Suprapubic skin (tissue), 4 donors: Measurements from ENCODE around the gene GNAI2. TPM values are rescaled to one million over a fixed set of nuclear protein-coding genes. Genes with fewer than 3 reads are reported as not detected.

ENCODE experiments used
- DNase-seq, 2 donors: peaks; one replicate each; pipeline ENCODE4 v3.0.0-alpha.2; 2019; ENCODE audit warnings: low spot score in 2 of 2
- H3K27ac ChIP-seq: fragments of 200-600 bp; sonication (generic); one replicate; pipeline ENCODE4 v1.5.1; 2019
- H3K27me3 ChIP-seq: fragments of 200-600 bp; sonication (generic); one replicate; pipeline ENCODE4 v1.5.1; 2019
- H3K36me3 ChIP-seq: fragments of 200-600 bp; sonication (generic); one replicate; pipeline ENCODE4 v1.5.1; 2019
- H3K4me1 ChIP-seq: fragments of 200-600 bp; sonication (generic); one replicate; pipeline ENCODE4 v1.5.1; 2019
- H3K4me3 ChIP-seq: fragments of 200-600 bp; sonication (generic); one replicate; pipeline ENCODE4 v1.5.1; 2019; ENCODE audit warnings: mild to moderate bottlenecking
- H3K9me3 ChIP-seq: fragments of 200-600 bp; sonication (generic); one replicate; pipeline ENCODE4 v1.5.1; 2019
- CTCF ChIP-seq, 2 donors: fragments of 200-600 bp in 1 of 2; fragments of 450-650 bp in 1 of 2; sonication (generic) in 1 of 2; IDR thresholded peaks; one replicate each; pipeline ENCODE4 v1.5.1; 2016 to 2019; ENCODE audit warnings: antibody characterized with exemption in 2 of 2, mild to moderate bottlenecking in 1 of 2, moderate library complexity in 1 of 2
- EP300 ChIP-seq: sonication (generic); formaldehyde crosslinking; IDR thresholded peaks from one replicate; pipeline ENCODE4 v1.6.1; 2017; ENCODE audit warnings: antibody characterized with exemption
- POLR2A ChIP-seq, 2 donors: fragments of 450-650 bp; IDR thresholded peaks; one replicate each; pipeline ENCODE4 v1.6.1; 2017; ENCODE audit warnings: antibody characterized with exemption in 2 of 2, mild to moderate bottlenecking in 2 of 2, moderate library complexity in 2 of 2
- POLR2AphosphoS5 ChIP-seq, 3 donors: sonication (generic); formaldehyde crosslinking; IDR thresholded peaks; one replicate each; pipeline ENCODE4 v1.6.1; 2017; ENCODE audit warnings: antibody characterized with exemption in 3 of 3
- WGBS: methylation state at CpG from one replicate; pipeline ENCODE4 v1.1.5; 2018; 5-methylcytosine and 5-hydroxymethylcytosine counted together
- total RNA-seq, 4 donors: library from RNA; depleted of rRNA; stranded (reverse); fragments of >200 nt; gene quantifications; one replicate each; pipeline ENCODE4 v1.1.0, GENCODE V29; 2016

The GNAI2 gene
- total RNA-seq, 4 donors from 2014 or later: 70.9 to 91.3 (median 76.7) TPM

GRCh38 chr3:50192124-50192523 is 43.9 kb upstream of the GNAI2 start:
- peaks cover 23% of the 10 kb centered on the region for H3K4me1 ChIP-seq
- H3K27me3 ChIP-seq: peaks cover 40% of the 10 kb centered on the region
- no peak for DNase-seq
- no peak overlapping the region for H3K27ac ChIP-seq
- H3K9me3 ChIP-seq: no peaks in the 10 kb centered on the region
- 90% methylated on average over 6 of the region's 8 CpGs for WGBS
- peaks cover 12% of the 10 kb centered on the region for H3K36me3 ChIP-seq
- no peak overlapping the region for H3K4me3 ChIP-seq
- TF ChIP-seq POLR2A (IDR thresholded peaks at IDR 0.05) (no peak), POLR2AphosphoS5 (IDR thresholded peaks at IDR 0.05) (no peak), EP300 (no peak), CTCF (IDR thresholded peaks at IDR 0.05) (no peak)

DNA sequence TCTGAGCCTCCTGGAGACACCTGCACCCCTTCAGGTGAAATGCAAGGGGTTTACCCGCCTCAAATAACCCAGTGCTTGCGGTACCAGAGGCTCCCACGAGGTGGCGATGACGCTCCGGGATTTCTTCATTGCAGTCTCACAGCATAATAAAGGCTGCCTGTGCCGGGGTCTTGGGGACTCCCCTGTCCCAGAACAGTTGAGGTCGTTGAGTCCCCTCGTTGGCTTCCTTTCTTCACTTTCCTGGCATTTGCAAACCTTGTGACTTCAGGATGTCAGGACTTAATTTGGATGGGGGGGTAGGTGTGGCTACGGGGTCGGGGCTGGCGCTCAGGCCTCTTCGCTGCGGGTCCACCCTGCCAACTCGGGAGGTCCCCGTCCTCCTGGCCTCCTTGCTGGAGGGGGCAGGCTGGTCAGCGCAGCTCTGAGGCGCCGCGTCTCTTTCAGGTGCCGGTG is 43.3 kb upstream of the GNAI2 start:
- no peaks in the 10 kb centered on the region for H3K9me3 ChIP-seq
- H3K36me3 ChIP-seq: peaks cover 8% of the 10 kb centered on the region
- peaks cover 23% of the 10 kb centered on the region for H3K4me1 ChIP-seq
- 29% methylated on average over 12 of the region's 21 CpGs for WGBS
- peak in 1 of 2 donors; percentile 88 for DNase-seq
- no peak for TF ChIP-seq POLR2AphosphoS5 (IDR thresholded peaks at IDR 0.05)
- peak; percentile 67 to 90 for TF ChIP-seq CTCF (IDR thresholded peaks at IDR 0.05)
- no peak for TF ChIP-seq POLR2A (IDR thresholded peaks at IDR 0.05)
- no peak for TF ChIP-seq EP300
- H3K4me3 ChIP-seq: no peak overlapping the region
- peaks cover 40% of the 10 kb centered on the region for H3K27me3 ChIP-seq
- H3K27ac ChIP-seq: no peak overlapping the region

DNA sequence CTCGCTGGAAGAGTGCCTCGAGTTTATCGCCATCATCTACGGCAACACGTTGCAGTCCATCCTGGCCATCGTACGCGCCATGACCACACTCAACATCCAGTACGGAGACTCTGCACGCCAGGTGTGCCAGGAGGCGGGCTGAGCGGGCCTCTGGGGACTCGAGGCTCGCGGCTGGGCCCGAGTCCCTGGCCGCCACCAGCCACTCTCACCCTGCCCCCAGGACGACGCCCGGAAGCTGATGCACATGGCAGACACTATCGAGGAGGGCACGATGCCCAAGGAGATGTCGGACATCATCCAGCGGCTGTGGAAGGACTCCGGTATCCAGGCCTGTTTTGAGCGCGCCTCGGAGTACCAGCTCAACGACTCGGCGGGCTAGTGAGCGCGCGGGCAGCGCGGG is 42.7 kb upstream of the GNAI2 start:
- H3K36me3 ChIP-seq: peaks cover 2% of the 10 kb centered on the region
- no peaks in the 10 kb centered on the region for H3K9me3 ChIP-seq
- H3K4me3 ChIP-seq: no peak overlapping the region
- 40% methylated on average over 4 of the region's 36 CpGs for WGBS
- H3K4me1 ChIP-seq: peaks cover 23% of the 10 kb centered on the region
- no peak for TF ChIP-seq EP300
- TF ChIP-seq POLR2A (IDR thresholded peaks at IDR 0.05): no peak
- TF ChIP-seq POLR2AphosphoS5 (IDR thresholded peaks at IDR 0.05): no peak
- no peak for TF ChIP-seq CTCF (IDR thresholded peaks at IDR 0.05)
- peaks cover 46% of the 10 kb centered on the region for H3K27me3 ChIP-seq
- no peak overlapping the region for H3K27ac ChIP-seq
- no peak for DNase-seq

GRCh38 chr3:50193746-50194127 is 42.3 kb upstream of the GNAI2 start:
- H3K27ac ChIP-seq: no peak overlapping the region
- H3K4me3 ChIP-seq: no peak overlapping the region
- 26% methylated on average over 17 of the region's 34 CpGs for WGBS
- TF ChIP-seq EP300 (no peak), CTCF (IDR thresholded peaks at IDR 0.05) (no peak), POLR2A (IDR thresholded peaks at IDR 0.05) (no peak), POLR2AphosphoS5 (IDR thresholded peaks at IDR 0.05) (no peak)
- no peak for DNase-seq
- H3K27me3 ChIP-seq: peaks cover 50% of the 10 kb centered on the region
- H3K4me1 ChIP-seq: peaks cover 23% of the 10 kb centered on the region
- H3K36me3 ChIP-seq: no peaks in the 10 kb centered on the region
- H3K9me3 ChIP-seq: no peaks in the 10 kb centered on the region

DNA sequence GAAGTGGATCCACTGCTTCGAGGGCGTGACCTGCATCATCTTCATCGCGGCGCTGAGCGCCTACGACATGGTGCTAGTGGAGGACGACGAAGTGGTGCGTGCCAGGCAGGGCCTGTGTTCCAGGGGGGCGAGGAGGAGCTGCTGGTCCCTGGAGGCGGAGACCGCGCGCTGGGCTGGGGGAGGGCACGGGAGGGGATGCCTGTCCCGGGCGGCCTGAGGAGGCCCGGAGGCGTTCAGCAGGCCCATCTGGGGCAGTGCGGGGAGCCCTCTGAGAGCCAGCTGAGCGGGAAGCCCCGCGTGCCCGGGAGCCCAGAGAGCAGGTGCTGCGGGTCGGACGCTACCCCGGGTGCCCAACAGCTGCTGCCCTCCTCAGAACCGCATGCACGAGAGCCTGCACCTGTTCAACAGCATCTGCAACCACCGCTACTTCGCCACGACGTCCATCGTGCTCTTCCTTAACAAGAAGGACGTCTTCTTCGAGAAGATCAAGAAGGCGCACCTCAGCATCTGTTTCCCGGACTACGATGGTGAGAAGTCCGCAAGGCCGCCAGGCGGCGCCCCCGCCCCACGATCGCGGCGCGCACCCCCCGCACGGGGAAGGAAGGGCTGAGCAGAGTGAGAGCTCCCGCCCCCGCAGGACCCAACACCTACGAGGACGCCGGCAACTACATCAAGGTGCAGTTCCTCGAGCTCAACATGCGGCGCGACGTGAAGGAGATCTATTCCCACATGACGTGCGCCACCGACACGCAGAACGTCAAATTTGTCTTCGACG is 41.7 kb upstream of the GNAI2 start:
- no peak overlapping the region for H3K4me3 ChIP-seq
- 13% methylated on average over 11 of the region's 70 CpGs for WGBS
- H3K36me3 ChIP-seq: no peaks in the 10 kb centered on the region
- H3K27me3 ChIP-seq: peaks cover 54% of the 10 kb centered on the region
- no peaks in the 10 kb centered on the region for H3K9me3 ChIP-seq
- DNase-seq: no peak
- H3K4me1 ChIP-seq: peaks cover 23% of the 10 kb centered on the region
- H3K27ac ChIP-seq: no peak overlapping the region
- TF ChIP-seq EP300 (no peak), CTCF (IDR thresholded peaks at IDR 0.05) (peak; percentile 69 to 70), POLR2A (IDR thresholded peaks at IDR 0.05) (no peak), POLR2AphosphoS5 (IDR thresholded peaks at IDR 0.05) (no peak)
